Loucy (cell line): ENCODE measurements around the gene KLK15.

Source experiments
- H2AFZ ChIP-seq: fragments of 200-600 bp; sonication (generic); 2 replicates; pipeline ENCODE4 v1.6.0; 2016; ENCODE audit warnings: antibody characterized with exemption, mild to moderate bottlenecking, low read length, moderate library complexity
- H3F3A ChIP-seq: fragments of 200-600 bp; 2 replicates; pipeline ENCODE4 v1.6.0; 2016; ENCODE audit warnings: antibody characterized with exemption, low read depth, mild to moderate bottlenecking
- H3K27me3 ChIP-seq: fragments of 200-600 bp; sonication (generic); 2 replicates; pipeline ENCODE4 v1.6.1; 2014; ENCODE audit warnings: low read length, mild to moderate bottlenecking; ENCODE audit not compliant: insufficient read depth, poor library complexity, severe bottlenecking
- H3K36me3 ChIP-seq: fragments of 200-600 bp; sonication (generic); 2 replicates; pipeline ENCODE4 v1.6.1; 2016; ENCODE audit warnings: low read length; ENCODE audit not compliant: insufficient read depth
- H3K4me1 ChIP-seq: fragments of 200-600 bp; sonication (generic); 2 replicates; pipeline ENCODE4 v1.5.1; 2014; ENCODE audit warnings: low read length, mild to moderate bottlenecking; ENCODE audit not compliant: insufficient read depth, poor library complexity, severe bottlenecking
- H3K4me2 ChIP-seq: fragments of 200-600 bp; sonication (generic); 2 replicates; pipeline ENCODE4 v1.6.0; 2014; ENCODE audit warnings: antibody characterized with exemption, low read length, low read depth, mild to moderate bottlenecking; ENCODE audit not compliant: poor library complexity, severe bottlenecking
- H3K4me3 ChIP-seq: fragments of 200-600 bp; sonication (generic); 2 replicates; pipeline ENCODE4 v1.5.1; 2014; ENCODE audit warnings: low read length, mild to moderate bottlenecking, mixed read lengths; ENCODE audit not compliant: poor library complexity, severe bottlenecking
- H3K79me2 ChIP-seq: fragments of 200-600 bp; sonication (generic); 2 replicates; pipeline ENCODE4 v1.6.1; 2014; ENCODE audit warnings: low read length; ENCODE audit not compliant: insufficient read depth
- H3K9ac ChIP-seq: fragments of 200-600 bp; sonication (generic); 2 replicates; pipeline ENCODE4 v1.6.0; 2014; ENCODE audit warnings: mild to moderate bottlenecking, low read depth, low read length, moderate library complexity; ENCODE audit not compliant: poor library complexity, severe bottlenecking
- H3K9me2 ChIP-seq: fragments of 200-600 bp; sonication (generic); replicated peaks from 2 replicates; pipeline ENCODE4 v1.6.1; 2016; ENCODE audit warnings: low read depth, low read length, mixed read lengths
- H3K9me3 ChIP-seq: fragments of 200-600 bp; sonication (generic); 2 replicates; pipeline ENCODE4 v1.6.1; 2014; ENCODE audit warnings: mild to moderate bottlenecking, antibody characterized with exemption, low read length, low read depth; ENCODE audit not compliant: insufficient read depth
- H4K20me1 ChIP-seq: fragments of 200-600 bp; sonication (generic); 2 replicates; pipeline ENCODE4 v1.6.0; 2014; ENCODE audit warnings: antibody characterized with exemption, low read length, mild to moderate bottlenecking; ENCODE audit not compliant: insufficient read depth, poor library complexity, severe bottlenecking
- EZH2phosphoT487 ChIP-seq: fragments of 200-600 bp; IDR thresholded peaks from 2 replicates; pipeline ENCODE4 v1.6.1; 2018; ENCODE audit warnings: antibody characterized with exemption, mild to moderate bottlenecking, moderate library complexity, borderline replicate concordance
- TF ChIP-seq, protein P1 (sequence below): fragments of 200-600 bp; sonication (generic); conservative IDR thresholded peaks from 2 replicates; pipeline ENCODE4 v1.5.1; 2014; ENCODE audit warnings: mild to moderate bottlenecking, antibody characterized with exemption, low read length

Gene KLK15

GRCh38 chr19:50799547-50799851 lies 33.9 kb downstream of the KLK15 start:
- Histone ChIP-seq H3K79me2 (peaks cover 68% of the 10 kb centered on the region), H2AFZ (no peak overlapping the region), H3K4me3 (no peak overlapping the region), H3K4me1 (peaks cover 19% of the 10 kb centered on the region), H3K9me3 (no peaks in the 10 kb centered on the region), H3K36me3 (peaks cover 66% of the 10 kb centered on the region; the same call in 1 of the 2 replicates), H3K4me2 (peak overlapping the region; percentile 67), H3F3A (0 out of 2 replicates have a peak, but pooled peaks cover 4% of the 10 kb centered on the region), H3K9me2 (no peaks in the 10 kb centered on the region), H4K20me1 (peaks cover 81% of the 10 kb centered on the region), H3K27me3 (no peaks in the 10 kb centered on the region), H3K9ac (peak overlapping the region; percentile 43)
- TF ChIP-seq EZH2phosphoT487, result no peak
- TF ChIP-seq, protein P1, sequence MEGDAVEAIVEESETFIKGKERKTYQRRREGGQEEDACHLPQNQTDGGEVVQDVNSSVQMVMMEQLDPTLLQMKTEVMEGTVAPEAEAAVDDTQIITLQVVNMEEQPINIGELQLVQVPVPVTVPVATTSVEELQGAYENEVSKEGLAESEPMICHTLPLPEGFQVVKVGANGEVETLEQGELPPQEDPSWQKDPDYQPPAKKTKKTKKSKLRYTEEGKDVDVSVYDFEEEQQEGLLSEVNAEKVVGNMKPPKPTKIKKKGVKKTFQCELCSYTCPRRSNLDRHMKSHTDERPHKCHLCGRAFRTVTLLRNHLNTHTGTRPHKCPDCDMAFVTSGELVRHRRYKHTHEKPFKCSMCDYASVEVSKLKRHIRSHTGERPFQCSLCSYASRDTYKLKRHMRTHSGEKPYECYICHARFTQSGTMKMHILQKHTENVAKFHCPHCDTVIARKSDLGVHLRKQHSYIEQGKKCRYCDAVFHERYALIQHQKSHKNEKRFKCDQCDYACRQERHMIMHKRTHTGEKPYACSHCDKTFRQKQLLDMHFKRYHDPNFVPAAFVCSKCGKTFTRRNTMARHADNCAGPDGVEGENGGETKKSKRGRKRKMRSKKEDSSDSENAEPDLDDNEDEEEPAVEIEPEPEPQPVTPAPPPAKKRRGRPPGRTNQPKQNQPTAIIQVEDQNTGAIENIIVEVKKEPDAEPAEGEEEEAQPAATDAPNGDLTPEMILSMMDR, result no peak

DNA sequence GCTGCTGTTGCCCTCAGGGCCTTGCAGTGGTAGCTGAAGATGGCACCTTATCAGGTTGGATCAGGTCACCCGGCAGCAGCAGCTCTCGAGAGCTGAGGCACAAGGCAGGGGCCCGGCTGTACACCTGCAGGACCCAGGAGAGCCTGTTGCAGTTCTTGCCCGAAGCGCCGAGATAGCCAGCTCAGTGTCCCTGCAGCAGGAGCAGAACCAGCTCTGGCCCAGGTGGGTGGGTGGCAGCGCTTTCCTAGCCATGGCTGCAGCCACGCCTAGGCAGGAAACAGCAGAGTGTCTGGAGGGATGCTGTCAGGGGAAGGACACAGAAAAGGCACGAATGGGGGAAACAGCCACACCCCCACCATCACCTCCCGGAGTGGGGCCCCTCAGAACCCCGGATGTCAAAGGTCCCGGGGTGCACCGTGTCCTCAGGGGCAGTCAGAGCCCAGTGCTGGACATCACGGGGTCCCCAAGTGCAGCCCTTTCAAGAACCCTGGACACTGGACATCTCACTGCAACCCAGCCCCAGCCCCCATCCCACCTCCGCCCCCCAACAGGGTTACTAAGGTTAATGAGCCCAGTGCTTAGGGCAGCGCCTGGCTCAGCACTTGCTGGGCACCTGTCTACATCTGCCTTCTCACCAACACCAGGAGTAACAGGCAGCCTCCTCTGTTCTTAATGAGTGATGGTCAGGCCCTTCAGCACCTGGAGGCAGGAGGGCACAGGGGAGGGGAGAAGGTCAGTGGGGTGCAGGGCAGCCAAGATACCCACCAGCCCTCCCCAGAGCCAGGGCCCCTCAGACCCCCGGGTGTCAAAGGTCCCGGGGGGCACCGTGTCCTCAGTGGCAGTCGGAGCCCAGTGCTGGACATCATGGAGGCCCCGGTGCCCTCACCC lies 34.5 kb downstream of the KLK15 start:
- peaks cover 62% of the 10 kb centered on the region for H3K79me2 ChIP-seq
- TF ChIP-seq, protein P1, result no peak
- no peak for TF ChIP-seq EZH2phosphoT487
- H3K4me3 ChIP-seq, result no peak overlapping the region
- peaks cover 19% of the 10 kb centered on the region for H3K4me1 ChIP-seq
- H3K4me2 ChIP-seq, result no peak overlapping the region
- H3F3A ChIP-seq, result 0 out of 2 replicates have a peak, but pooled peaks cover 4% of the 10 kb centered on the region
- peaks cover 80% of the 10 kb centered on the region for H4K20me1 ChIP-seq
- H3K9ac ChIP-seq, result no peak overlapping the region
- no peaks in the 10 kb centered on the region for H3K27me3 ChIP-seq
- H3K36me3 ChIP-seq, result peaks cover 66% of the 10 kb centered on the region; the same call in 1 of the 2 replicates
- no peak overlapping the region for H2AFZ ChIP-seq
- no peaks in the 10 kb centered on the region for H3K9me2 ChIP-seq
- H3K9me3 ChIP-seq, result no peaks in the 10 kb centered on the region

DNA sequence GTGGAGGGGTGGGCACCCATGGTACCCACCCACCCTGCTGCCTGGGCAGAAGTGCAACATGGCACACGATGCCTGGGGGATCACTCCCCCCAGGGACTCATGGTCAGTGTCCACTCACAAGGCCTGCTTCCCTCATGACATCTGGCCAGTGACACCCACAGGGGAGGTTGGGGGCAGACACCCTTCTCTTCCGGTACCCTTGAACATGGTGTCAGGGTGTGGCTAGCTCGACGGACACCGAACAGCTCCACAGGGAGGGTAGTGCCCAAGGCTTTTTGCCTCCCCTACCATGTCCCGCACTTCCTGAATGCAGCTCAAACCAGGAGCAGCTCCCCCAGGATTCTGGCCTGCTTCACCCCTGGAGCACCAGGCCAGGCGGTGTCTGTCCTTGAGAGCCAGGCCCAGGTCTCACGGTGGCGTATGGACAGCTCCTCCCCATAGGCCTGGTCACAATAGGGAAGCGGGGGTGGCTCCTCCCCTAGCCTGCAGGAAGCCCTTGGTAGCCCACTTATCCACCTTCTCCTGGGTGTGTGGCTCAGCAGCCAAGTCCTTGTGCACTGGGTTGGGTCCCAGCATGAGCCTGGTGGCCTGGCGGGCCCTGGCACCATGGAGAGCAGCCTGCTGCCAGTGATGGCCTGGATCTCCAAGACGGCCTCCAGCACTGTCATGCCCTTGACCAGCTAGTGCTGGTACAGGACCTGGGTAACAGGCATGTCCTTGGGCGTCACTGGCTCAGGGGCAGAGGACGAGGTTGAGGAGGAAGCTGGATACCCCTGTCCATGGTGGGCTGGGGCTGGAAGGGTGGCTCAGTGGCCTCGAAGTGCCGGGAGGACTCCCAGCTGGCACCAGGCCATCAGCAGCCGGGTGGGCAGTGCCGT lies 35.4 kb downstream of the KLK15 start:
- Histone ChIP-seq H3K9me2 (no peaks in the 10 kb centered on the region), H3K9ac (no peak overlapping the region), H4K20me1 (peaks cover 71% of the 10 kb centered on the region), H3K79me2 (peaks cover 54% of the 10 kb centered on the region), H3K4me2 (no peak overlapping the region), H3K9me3 (no peaks in the 10 kb centered on the region), H3K4me3 (no peak overlapping the region), H3K27me3 (no peaks in the 10 kb centered on the region), H3F3A (0 out of 2 replicates have a peak, but pooled peaks cover 4% of the 10 kb centered on the region), H3K4me1 (peaks cover 18% of the 10 kb centered on the region), H3K36me3 (peaks cover 66% of the 10 kb centered on the region; the same call in 1 of the 2 replicates), H2AFZ (no peak overlapping the region)
- TF ChIP-seq EZH2phosphoT487, result no peak
- TF ChIP-seq, protein P1, result no peak
